K562 (cell line): ENCODE results near the gene GLT1D1. TPM values are rescaled to one million over a fixed set of nuclear protein-coding genes. Genes with fewer than 3 reads are reported as not detected.

Source experiments
- C11orf30 ChIP-seq: fragments of 450-650 bp; IDR thresholded peaks from 2 replicates; pipeline ENCODE4 v1.6.1; 2016; ENCODE audit warnings: low read depth, mild to moderate bottlenecking
- CBFA2T2 ChIP-seq: fragments of 450-650 bp; conservative IDR thresholded peaks from 2 replicates; pipeline ENCODE4 v1.6.1; 2017; ENCODE audit warnings: mild to moderate bottlenecking
- CBX1 ChIP-seq: sonication (generic); IDR thresholded peaks from 2 replicates; pipeline ENCODE4 v1.6.1; 2016; ENCODE audit warnings: antibody characterized with exemption, low read depth, mild to moderate bottlenecking
- KHSRP ChIP-seq: fragments of 450-650 bp; IDR thresholded peaks from 2 replicates; pipeline ENCODE4 v1.6.1; 2017
- KLF1 ChIP-seq: fragments of 450-650 bp; IDR thresholded peaks from 2 replicates; pipeline ENCODE4 v1.6.1; 2016; ENCODE audit warnings: missing genetic modification characterization, missing compliant biosample characterization
- NFYB ChIP-seq: IDR thresholded peaks from 2 replicates; pipeline ENCODE4 v1.6.1; 2011; ENCODE audit warnings: mild to moderate bottlenecking, moderate library complexity; ENCODE audit not compliant: insufficient read length; ENCODE audit errors: extremely low read depth
- PHF20 ChIP-seq: fragments of 450-650 bp; IDR thresholded peaks from 2 replicates; pipeline ENCODE4 v1.6.1; 2018; ENCODE audit not compliant: partially characterized antibody
- POLR2AphosphoS5 ChIP-seq: IDR thresholded peaks from 2 replicates; pipeline ENCODE4 v1.6.1; 2011; ENCODE audit warnings: mild to moderate bottlenecking, low read depth, low read length, moderate library complexity; ENCODE audit not compliant: control insufficient read depth, insufficient read depth
- PURB ChIP-seq: sonication (generic); formaldehyde crosslinking; IDR thresholded peaks from 2 replicates; pipeline ENCODE4 v1.9.0; 2021; ENCODE audit warnings: low read depth, mild to moderate bottlenecking, missing genetic modification reagents
- RBM25 ChIP-seq: fragments of 200-400 bp; formaldehyde crosslinking; IDR thresholded peaks from 2 replicates; pipeline ENCODE4 v1.6.1; 2018; ENCODE audit warnings: low read length, low read depth, moderate library complexity; ENCODE audit not compliant: severe bottlenecking
- SIN3B ChIP-seq: fragments of 450-650 bp; IDR thresholded peaks from 2 replicates; pipeline ENCODE4 v1.6.1; 2017; ENCODE audit warnings: low read depth, mild to moderate bottlenecking, moderate library complexity
- SIX5 ChIP-seq, 2 experiments: IDR thresholded peaks; 2 replicates each; pipeline ENCODE4 v1.6.1; 2011; ENCODE audit warnings: low read length in 2 of 2, borderline replicate concordance in 1 of 2, low read depth in 1 of 2, mild to moderate bottlenecking in 1 of 2, moderate library complexity in 1 of 2; ENCODE audit not compliant: insufficient read depth in 1 of 2
- ZNF134 ChIP-seq: fragments of 250-450 bp; sonication (Bioruptor Pico); conservative IDR thresholded peaks from 2 replicates; pipeline ENCODE4 v1.4.0; 2020
- ZNF77 ChIP-seq: fragments of 250-450 bp; sonication (Bioruptor Pico); IDR thresholded peaks from 2 replicates; pipeline ENCODE4 v1.5.0; 2020
- polyA plus RNA-seq, 8 experiments: library from polyadenylated mRNA; depleted of rRNA in 4 of 8; stranded (reverse) in 5 of 8; unstranded in 3 of 8; fragments of >200 nt; fragmentation: Nextera tagmentation in 2 of 8; fragmentation: Illumina TruSeq in 1 of 8; extraction: Ambion mirVana in 2 of 8; extraction: Trizol in 1 of 8; gene quantifications; 2 replicates each; pipeline versions ENCODE4 v1.2.1 to v1.2.3, GENCODE V29; 2011 to 2014; ENCODE audit warnings: inconsistent platforms in 1 of 8, missing spikeins in 1 of 8
- total RNA-seq, 7 experiments: library from RNA; depleted of rRNA in 6 of 7; stranded (reverse); fragments of >200 nt in 6 of 7; fragmentation: Illumina TruSeq in 2 of 7; extraction: Trizol in 2 of 7; gene quantifications; 2 replicates each; pipeline versions ENCODE4 v1.2.1 to v1.2.3, GENCODE V29; 2011 to 2021; ENCODE audit warnings: low replicate concordance in 1 of 7
- TF ChIP-seq, protein P1 (sequence below): sonication (generic); formaldehyde crosslinking; IDR thresholded peaks from 2 replicates; pipeline ENCODE4 v1.8.0; 2022; ENCODE audit warnings: missing genetic modification reagents, mild to moderate bottlenecking, borderline replicate concordance
- TF ChIP-seq, protein P2 (sequence below), 2 experiments: IDR thresholded peaks; 2 replicates each; pipeline ENCODE4 v1.6.1; 2011; ENCODE audit warnings: borderline replicate concordance in 1 of 2, control low read depth in 1 of 2, low read depth in 1 of 2, low read length in 1 of 2, mild to moderate bottlenecking in 1 of 2, mixed read lengths in 1 of 2, moderate library complexity in 1 of 2; ENCODE audit not compliant: insufficient read depth in 1 of 2, insufficient read length in 1 of 2, poor library complexity in 1 of 2, severe bottlenecking in 1 of 2; ENCODE audit errors: extremely low read depth in 1 of 2
- TF ChIP-seq, protein P3 (sequence below): fragments of 250-450 bp; sonication (Bioruptor Pico); IDR thresholded peaks from 2 replicates; pipeline ENCODE4 v1.4.0; 2020; ENCODE audit warnings: mild to moderate bottlenecking
- TF ChIP-seq, protein P4 (sequence below): fragments of 200-800 bp; sonication (Bioruptor generic); IDR thresholded peaks from 2 replicates; pipeline ENCODE4 v1.6.1; 2017; ENCODE audit warnings: missing genetic modification characterization, missing compliant biosample characterization

Gene GLT1D1
- total and polyA plus RNA-seq, 9 of the 15 experiments (the other 6 are each of a cell fraction or from before 2014, with no cell fraction given): 0.04 TPM; not detected in 8

DNA sequence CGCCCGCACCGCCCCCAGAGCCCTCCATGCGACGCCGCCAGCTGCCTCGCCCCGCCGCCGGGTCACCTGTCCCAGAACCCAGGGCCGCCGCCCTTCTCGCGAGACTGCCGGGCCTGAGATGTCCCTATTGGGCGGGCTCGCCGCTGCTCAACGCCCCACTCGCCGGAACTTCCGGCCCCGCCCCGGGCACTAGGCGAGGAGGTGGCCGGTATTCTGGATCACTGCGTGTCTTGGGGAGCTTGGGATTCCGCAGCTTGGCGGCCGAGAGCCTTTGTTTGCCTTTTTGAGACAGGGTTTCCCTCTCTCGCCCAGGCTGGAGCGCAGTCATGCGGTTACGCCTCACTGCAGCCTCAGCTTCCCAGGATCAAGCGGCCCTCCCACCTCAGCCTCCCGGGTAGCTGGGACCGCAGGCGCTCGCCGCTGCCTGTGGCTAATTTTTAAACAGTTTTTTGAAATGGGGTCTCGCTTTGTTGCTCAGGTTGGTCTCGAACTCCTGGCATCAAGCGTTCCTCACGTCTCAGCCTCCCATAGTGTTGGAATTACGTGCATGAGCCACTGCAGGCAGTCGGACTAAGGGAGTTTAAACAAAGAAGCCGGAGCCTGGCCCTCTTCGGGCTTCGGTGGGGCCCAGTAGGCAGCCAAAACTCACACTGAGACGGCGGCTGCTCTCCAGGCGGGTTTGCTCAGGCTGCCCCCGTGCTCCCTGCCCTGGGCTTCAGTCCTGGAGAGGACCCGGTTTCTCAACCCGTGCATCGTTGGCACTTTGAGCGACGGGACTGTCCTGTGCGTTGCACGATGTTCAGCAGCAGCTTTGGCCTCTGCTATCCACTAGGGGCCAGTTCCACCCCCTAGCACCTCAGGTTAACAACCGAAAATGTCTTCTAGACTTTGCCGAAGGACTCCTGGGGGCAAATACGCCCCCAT is 29.1 kb upstream of the GLT1D1 start, which contains the start of gene SLC15A4 (continued):
- TF ChIP-seq PURB (CRISPR knock-in tag) (no peak), KHSRP (no peak), CBFA2T2 (no peak), POLR2AphosphoS5 (peak; percentile 96), ZNF134 (CRISPR knock-in tag) (0 out of 2 replicates have a peak, but pooled peaks have one; percentile 25), CBX1 (peak; percentile 75; the same call in 1 of the 2 replicates), PHF20 (peak; percentile 83), KLF1 (tag) (peak; percentile 89), ZNF77 (CRISPR knock-in tag) (no peak), C11orf30 (peak; percentile 27), SIX5 (IDR thresholded peaks at IDR 0.05; ENCODE audit: borderline replicate concordance in 1 of 2, insufficient read depth in 1 of 2, low read depth in 1 of 2, low read length in 2 of 2) (no peak), RBM25 (peak; percentile 100), SIN3B (peak; percentile 70; the same call in 1 of the 2 replicates), NFYB (peak; percentile 61)
- TF ChIP-seq, protein P1, sequence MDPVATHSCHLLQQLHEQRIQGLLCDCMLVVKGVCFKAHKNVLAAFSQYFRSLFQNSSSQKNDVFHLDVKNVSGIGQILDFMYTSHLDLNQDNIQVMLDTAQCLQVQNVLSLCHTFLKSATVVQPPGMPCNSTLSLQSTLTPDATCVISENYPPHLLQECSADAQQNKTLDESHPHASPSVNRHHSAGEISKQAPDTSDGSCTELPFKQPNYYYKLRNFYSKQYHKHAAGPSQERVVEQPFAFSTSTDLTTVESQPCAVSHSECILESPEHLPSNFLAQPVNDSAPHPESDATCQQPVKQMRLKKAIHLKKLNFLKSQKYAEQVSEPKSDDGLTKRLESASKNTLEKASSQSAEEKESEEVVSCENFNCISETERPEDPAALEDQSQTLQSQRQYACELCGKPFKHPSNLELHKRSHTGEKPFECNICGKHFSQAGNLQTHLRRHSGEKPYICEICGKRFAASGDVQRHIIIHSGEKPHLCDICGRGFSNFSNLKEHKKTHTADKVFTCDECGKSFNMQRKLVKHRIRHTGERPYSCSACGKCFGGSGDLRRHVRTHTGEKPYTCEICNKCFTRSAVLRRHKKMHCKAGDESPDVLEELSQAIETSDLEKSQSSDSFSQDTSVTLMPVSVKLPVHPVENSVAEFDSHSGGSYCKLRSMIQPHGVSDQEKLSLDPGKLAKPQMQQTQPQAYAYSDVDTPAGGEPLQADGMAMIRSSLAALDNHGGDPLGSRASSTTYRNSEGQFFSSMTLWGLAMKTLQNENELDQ (CRISPR knock-in tag): no peak
- TF ChIP-seq, protein P2, sequence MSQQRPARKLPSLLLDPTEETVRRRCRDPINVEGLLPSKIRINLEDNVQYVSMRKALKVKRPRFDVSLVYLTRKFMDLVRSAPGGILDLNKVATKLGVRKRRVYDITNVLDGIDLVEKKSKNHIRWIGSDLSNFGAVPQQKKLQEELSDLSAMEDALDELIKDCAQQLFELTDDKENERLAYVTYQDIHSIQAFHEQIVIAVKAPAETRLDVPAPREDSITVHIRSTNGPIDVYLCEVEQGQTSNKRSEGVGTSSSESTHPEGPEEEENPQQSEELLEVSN (IDR thresholded peaks at IDR 0.05; ENCODE audit: borderline replicate concordance in 1 of 2, extremely low read depth in 1 of 2, insufficient read depth in 1 of 2, insufficient read length in 1 of 2, low read depth in 1 of 2, low read length in 1 of 2, poor library complexity in 1 of 2, severe bottlenecking in 1 of 2): peak; percentile 66 to 68
- TF ChIP-seq, protein P3, sequence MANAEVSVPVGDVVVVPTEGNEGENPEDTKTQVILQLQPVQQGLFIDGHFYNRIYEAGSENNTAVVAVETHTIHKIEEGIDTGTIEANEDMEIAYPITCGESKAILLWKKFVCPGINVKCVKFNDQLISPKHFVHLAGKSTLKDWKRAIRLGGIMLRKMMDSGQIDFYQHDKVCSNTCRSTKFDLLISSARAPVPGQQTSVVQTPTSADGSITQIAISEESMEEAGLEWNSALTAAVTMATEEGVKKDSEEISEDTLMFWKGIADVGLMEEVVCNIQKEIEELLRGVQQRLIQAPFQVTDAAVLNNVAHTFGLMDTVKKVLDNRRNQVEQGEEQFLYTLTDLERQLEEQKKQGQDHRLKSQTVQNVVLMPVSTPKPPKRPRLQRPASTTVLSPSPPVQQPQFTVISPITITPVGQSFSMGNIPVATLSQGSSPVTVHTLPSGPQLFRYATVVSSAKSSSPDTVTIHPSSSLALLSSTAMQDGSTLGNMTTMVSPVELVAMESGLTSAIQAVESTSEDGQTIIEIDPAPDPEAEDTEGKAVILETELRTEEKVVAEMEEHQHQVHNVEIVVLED (CRISPR knock-in tag): peak; percentile 48; the same call in 1 of the 2 replicates
- TF ChIP-seq, protein P4, sequence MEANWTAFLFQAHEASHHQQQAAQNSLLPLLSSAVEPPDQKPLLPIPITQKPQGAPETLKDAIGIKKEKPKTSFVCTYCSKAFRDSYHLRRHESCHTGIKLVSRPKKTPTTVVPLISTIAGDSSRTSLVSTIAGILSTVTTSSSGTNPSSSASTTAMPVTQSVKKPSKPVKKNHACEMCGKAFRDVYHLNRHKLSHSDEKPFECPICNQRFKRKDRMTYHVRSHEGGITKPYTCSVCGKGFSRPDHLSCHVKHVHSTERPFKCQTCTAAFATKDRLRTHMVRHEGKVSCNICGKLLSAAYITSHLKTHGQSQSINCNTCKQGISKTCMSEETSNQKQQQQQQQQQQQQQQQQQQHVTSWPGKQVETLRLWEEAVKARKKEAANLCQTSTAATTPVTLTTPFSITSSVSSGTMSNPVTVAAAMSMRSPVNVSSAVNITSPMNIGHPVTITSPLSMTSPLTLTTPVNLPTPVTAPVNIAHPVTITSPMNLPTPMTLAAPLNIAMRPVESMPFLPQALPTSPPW (CRISPR knock-in tag): peak; percentile 64
